Nephron progenitor cell (in vitro differentiated cells): ENCODE results near the gene TPM2.

Source experiments
- DNase-seq: peaks from one replicate; pipeline ENCODE4 v3.0.0; 2021
- H3K27ac Mint-ChIP-seq: 2 replicates; pipeline ENCODE4 v1.8.0; 2021; ENCODE audit warnings: mild to moderate bottlenecking, moderate library complexity, mixed read lengths
- H3K27me3 Mint-ChIP-seq: 2 replicates; pipeline ENCODE4 v1.8.0; 2021; ENCODE audit warnings: mild to moderate bottlenecking, low read depth, mixed read lengths; ENCODE audit not compliant: poor library complexity
- H3K36me3 Mint-ChIP-seq: 2 replicates; pipeline ENCODE4 v1.8.0; 2021; ENCODE audit warnings: low read depth, mixed read lengths
- H3K4me1 Mint-ChIP-seq: 2 replicates; pipeline ENCODE4 v1.8.0; 2021; ENCODE audit warnings: mixed read lengths
- H3K4me3 Mint-ChIP-seq: 2 replicates; pipeline ENCODE4 v1.8.0; 2021; ENCODE audit warnings: mild to moderate bottlenecking, moderate library complexity, mixed read lengths
- H3K9me3 Mint-ChIP-seq: 2 replicates; pipeline ENCODE4 v1.8.0; 2021; ENCODE audit warnings: mild to moderate bottlenecking, moderate library complexity, mixed read lengths
- CTCF ChIP-seq: fragments of 200-600 bp; sonication (generic); IDR thresholded peaks from 2 replicates; pipeline ENCODE4 v1.5.0; 2021; ENCODE audit warnings: antibody characterized with exemption

TPM2 gene

GRCh38 chr9:35714579-35715252 is 25.0 kb upstream of the TPM2 start:
- no peaks in the 10 kb centered on the region for H3K9me3 Mint-ChIP-seq
- no peak overlapping the region for H3K4me3 Mint-ChIP-seq
- H3K4me1 Mint-ChIP-seq = peaks cover 8% of the 10 kb centered on the region
- peak overlapping the region; percentile 64 for H3K27ac Mint-ChIP-seq
- TF ChIP-seq CTCF = no peak
- peaks cover 88% of the 10 kb centered on the region for H3K36me3 Mint-ChIP-seq
- no peak for DNase-seq
- no peaks in the 10 kb centered on the region for H3K27me3 Mint-ChIP-seq

DNA sequence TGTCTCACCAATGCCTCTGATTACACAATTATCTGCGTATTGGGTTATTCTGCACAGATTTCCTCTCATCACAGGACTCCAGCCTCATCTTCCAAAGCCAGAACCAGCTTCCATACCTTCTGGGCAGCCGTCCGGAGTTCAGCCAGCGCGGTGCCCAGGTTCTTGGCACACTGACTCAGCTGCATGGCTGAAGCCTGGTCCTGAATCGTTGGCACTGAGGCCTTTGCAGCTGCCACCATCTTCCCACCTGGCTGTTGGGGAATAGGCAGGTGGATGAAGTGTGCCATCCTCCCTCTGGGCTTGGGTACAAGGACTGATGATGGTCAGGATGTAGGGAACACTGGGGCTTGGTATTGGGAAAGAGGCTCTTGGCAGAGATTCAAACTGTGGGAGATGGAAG is 24.4 kb upstream of the TPM2 start:
- Mint-ChIP-seq H3K36me3 (peaks cover 86% of the 10 kb centered on the region), H3K4me3 (no peak overlapping the region), H3K9me3 (no peaks in the 10 kb centered on the region), H3K27ac (no peak overlapping the region), H3K27me3 (no peaks in the 10 kb centered on the region), H3K4me1 (peaks cover 8% of the 10 kb centered on the region)
- no peak for DNase-seq
- TF ChIP-seq CTCF = no peak

- no peaks in the 10 kb centered on the region for H3K9me3 Mint-ChIP-seq
- H3K27me3 Mint-ChIP-seq = no peaks in the 10 kb centered on the region
- peaks cover 8% of the 10 kb centered on the region for H3K4me1 Mint-ChIP-seq
- DNase-seq = no peak
- no peak overlapping the region for H3K27ac Mint-ChIP-seq
- H3K4me3 Mint-ChIP-seq = no peak overlapping the region
- TF ChIP-seq CTCF = no peak
- peaks cover 88% of the 10 kb centered on the region for H3K36me3 Mint-ChIP-seq
Measured at GRCh38 chr9:35713578-35713977, 23.9 kb upstream of the TPM2 start.

DNA sequence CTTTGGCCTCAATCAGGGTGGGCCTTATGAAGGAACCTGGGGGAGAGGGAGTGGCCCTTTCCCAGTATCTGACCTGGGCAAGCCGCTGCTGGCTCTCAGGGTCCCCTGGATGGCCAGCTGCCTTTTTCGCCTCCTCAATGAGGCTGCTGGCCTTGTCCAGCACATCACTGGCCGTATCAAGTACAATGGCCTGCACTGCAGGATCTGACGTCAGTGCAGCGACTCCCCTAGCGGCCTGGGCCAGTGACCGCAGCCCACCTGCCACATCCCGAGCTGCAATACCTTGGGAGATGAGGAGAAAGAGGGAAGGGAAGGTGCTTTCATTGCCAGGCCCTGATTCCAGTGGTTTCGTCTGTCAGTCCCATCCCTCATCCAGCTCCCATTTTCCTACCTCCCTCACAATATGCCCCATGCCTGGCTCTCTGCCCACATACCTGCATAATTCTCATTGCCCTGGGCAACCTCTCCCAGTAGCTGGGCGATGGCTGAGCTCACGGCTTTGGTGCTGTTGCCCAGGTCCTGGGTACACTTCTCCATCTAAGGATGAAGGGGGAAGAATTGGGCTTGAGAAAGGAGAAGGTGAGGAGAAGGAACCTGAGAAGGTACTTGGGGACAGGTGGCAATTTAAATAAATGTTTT is 23.2 kb upstream of the TPM2 start:
- Mint-ChIP-seq H3K36me3 (peaks cover 88% of the 10 kb centered on the region), H3K9me3 (no peaks in the 10 kb centered on the region), H3K4me1 (peaks cover 8% of the 10 kb centered on the region), H3K27me3 (no peaks in the 10 kb centered on the region), H3K4me3 (no peak overlapping the region), H3K27ac (no peak overlapping the region)
- DNase-seq = no peak
- TF ChIP-seq CTCF = no peak

GRCh38 chr9:35711501-35712428 is 22.0 kb upstream of the TPM2 start:
- Mint-ChIP-seq H3K27me3 (no peaks in the 10 kb centered on the region), H3K9me3 (no peaks in the 10 kb centered on the region), H3K4me1 (peaks cover 8% of the 10 kb centered on the region), H3K36me3 (peaks cover 88% of the 10 kb centered on the region), H3K4me3 (no peak overlapping the region), H3K27ac (peak overlapping the region; percentile 90)
- no peak for DNase-seq
- no peak for TF ChIP-seq CTCF
